Bronchial epithelial cell (primary cell): Measurements from ENCODE around the gene COL23A1. TPM values are rescaled to one million over a fixed set of nuclear protein-coding genes. Genes with fewer than 3 reads are reported as not detected.
A peak's percentile ranks its signal among the peaks of the same experiment; 100 is the strongest.

Experiments
- DNase-seq: peaks from one replicate; pipeline ENCODE4 v3.0.0-alpha.2; 2010; ENCODE audit warnings: low read depth
- FAIRE-seq: peaks from 2 replicates; lab custom pipeline; 2011; peaks lifted over from hg19 to GRCh38; lab: Jason Lieb, UNC
- H3K27me3 ChIP-seq: 2 replicates; pipeline ENCODE4 v1.5.1; 2011; ENCODE audit warnings: low read length; ENCODE audit not compliant: control insufficient read depth, insufficient read depth
- H3K36me3 ChIP-seq: 2 replicates; pipeline ENCODE4 v1.5.1; 2011; ENCODE audit warnings: low read length; ENCODE audit not compliant: control insufficient read depth, insufficient read depth
- H3K4me3 ChIP-seq: 2 replicates; pipeline ENCODE4 v1.5.1; 2011; ENCODE audit warnings: mild to moderate bottlenecking, low read depth, low read length, control low read depth
- CTCF ChIP-seq: IDR thresholded peaks from 2 replicates; pipeline ENCODE4 v1.5.1; 2011; ENCODE audit warnings: mild to moderate bottlenecking, moderate library complexity, low read length, control low read depth, inconsistent platforms; ENCODE audit not compliant: insufficient read depth, severe bottlenecking
- total RNA-seq: library from RNA; depleted of rRNA; stranded (reverse); fragments of >200 nt; gene quantifications from 2 replicates; pipeline ENCODE4 v1.2.1, GENCODE V29; 2014

The COL23A1 gene
- total RNA-seq, 1 donor from 2014 or later: 0.26 TPM

- FAIRE-seq: no peak
- no peaks in the 10 kb centered on the region for H3K36me3 ChIP-seq
- no peak for DNase-seq
- no peaks in the 10 kb centered on the region for H3K27me3 ChIP-seq
- no peak overlapping the region for H3K4me3 ChIP-seq
- no peak for TF ChIP-seq CTCF
Measured at GRCh38 chr5:178595150-178595549, 5.0 kb upstream of the COL23A1 start.

- peak overlapping the region; percentile 39 for H3K4me3 ChIP-seq
- H3K27me3 ChIP-seq: peaks cover 3% of the 10 kb centered on the region
- peak; percentile 91 for DNase-seq
- H3K36me3 ChIP-seq: no peaks in the 10 kb centered on the region
- no peak for TF ChIP-seq CTCF
- peak; percentile 84 for FAIRE-seq
Measured at GRCh38 chr5:178590924-178591423, 781 bp upstream of the COL23A1 start.

GRCh38 chr5:178589180-178590140 lies 733 bp downstream of the COL23A1 start:
- TF ChIP-seq CTCF: no peak
- DNase-seq: no peak
- no peak for FAIRE-seq
- Histone ChIP-seq H3K36me3 (no peaks in the 10 kb centered on the region), H3K4me3 (peak overlapping the region; percentile 39), H3K27me3 (peaks cover 3% of the 10 kb centered on the region)

- FAIRE-seq (no peak), DNase-seq (no peak)
- H3K36me3 ChIP-seq: no peaks in the 10 kb centered on the region
- peaks cover 3% of the 10 kb centered on the region for H3K27me3 ChIP-seq
- H3K4me3 ChIP-seq: no peak overlapping the region
- no peak for TF ChIP-seq CTCF
Measured at GRCh38 chr5:178588769-178589168, 1.4 kb downstream of the COL23A1 start.

- no peak for FAIRE-seq
- no peak overlapping the region for H3K4me3 ChIP-seq
- H3K27me3 ChIP-seq: peaks cover 3% of the 10 kb centered on the region
- TF ChIP-seq CTCF: no peak
- H3K36me3 ChIP-seq: no peaks in the 10 kb centered on the region
- no peak for DNase-seq
Measured at GRCh38 chr5:178587763-178588611, 2.2 kb downstream of the COL23A1 start.
